GM12891 (cell line): ENCODE data around the gene ARHGEF7.

ENCODE experiments used
- PAX5 ChIP-seq: IDR thresholded peaks from 2 replicates; pipeline ENCODE4 v1.6.1; 2011; ENCODE audit warnings: low read length, moderate library complexity, mild to moderate bottlenecking; ENCODE audit not compliant: insufficient read depth, severe bottlenecking
- POLR2A ChIP-seq: IDR thresholded peaks from 2 replicates; pipeline ENCODE4 v1.6.1; 2011; ENCODE audit warnings: low read depth, low read length, control low read depth
- POLR2AphosphoS5 ChIP-seq: IDR thresholded peaks from 2 replicates; pipeline ENCODE4 v1.6.1; 2011; ENCODE audit warnings: low read depth, low read length, control low read depth
- SPI1 ChIP-seq: IDR thresholded peaks from 2 replicates; pipeline ENCODE4 v1.6.1; 2011; ENCODE audit warnings: low read depth, low read length, control low read depth
- TAF1 ChIP-seq: IDR thresholded peaks from 2 replicates; pipeline ENCODE4 v1.6.1; 2011; ENCODE audit warnings: low read depth, low read length, control low read depth

DNA sequence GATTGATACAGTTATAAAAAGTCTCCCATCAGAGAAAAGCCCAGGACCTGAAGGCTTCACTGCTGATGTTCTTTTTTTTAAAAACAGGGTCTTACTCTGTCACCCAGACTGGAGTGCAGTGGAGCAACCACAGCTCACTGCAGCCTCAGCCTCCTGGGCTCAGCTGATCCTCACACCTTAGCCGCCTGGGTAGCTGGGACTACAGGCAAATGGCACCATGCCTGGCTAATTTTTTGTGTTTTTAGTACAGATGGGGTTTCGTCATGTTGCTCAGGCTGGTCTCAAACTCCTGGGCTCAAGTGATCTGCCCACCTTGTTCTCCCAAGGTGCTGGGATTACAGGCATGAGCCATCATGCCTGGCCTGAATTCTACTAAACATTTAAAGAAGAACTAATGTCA, 238.4 kb downstream of the ARHGEF7 start:
- TF ChIP-seq PAX5 (no peak), TAF1 (no peak), POLR2A (no peak), POLR2AphosphoS5 (no peak), SPI1 (no peak)
